H9 (cell line): ENCODE data around the gene PLK2. TPM values are rescaled to one million over a fixed set of nuclear protein-coding genes. Genes with fewer than 3 reads are reported as not detected.

Experiments
- DNase-seq: peaks from one replicate; pipeline ENCODE4 v3.0.0-alpha.2; 2017
- H2AFZ ChIP-seq: one replicate; pipeline ENCODE4 v1.6.1; 2013; ENCODE audit warnings: mild to moderate bottlenecking, low read length, control low read depth, moderate library complexity
- H2AK5ac ChIP-seq: 2 replicates; pipeline ENCODE4 v1.6.1; 2013; ENCODE audit warnings: low read length, control low read depth, mixed read lengths; ENCODE audit not compliant: insufficient read length
- H2BK120ac ChIP-seq: one replicate; pipeline ENCODE4 v1.6.1; 2013; ENCODE audit warnings: low read depth, mild to moderate bottlenecking, low read length, control low read depth, inconsistent platforms; ENCODE audit not compliant: poor library complexity, severe bottlenecking
- H2BK12ac ChIP-seq: 2 replicates; pipeline ENCODE4 v1.6.1; 2013; ENCODE audit warnings: low read length, control low read depth, mixed read lengths, low read depth; ENCODE audit not compliant: insufficient read length
- H2BK15ac ChIP-seq: 2 replicates; pipeline ENCODE4 v1.6.1; 2013; ENCODE audit warnings: low read depth, low read length, control low read depth
- H2BK20ac ChIP-seq: one replicate; pipeline ENCODE4 v1.6.1; 2013; ENCODE audit warnings: low read depth, mild to moderate bottlenecking, low read length, control low read depth, inconsistent platforms; ENCODE audit not compliant: poor library complexity, severe bottlenecking
- H2BK5ac ChIP-seq: 2 replicates; pipeline ENCODE4 v1.6.1; 2013; ENCODE audit warnings: low read length, control low read depth, mixed read lengths; ENCODE audit not compliant: insufficient read length
- H3K14ac ChIP-seq: 2 replicates; pipeline ENCODE4 v1.6.1; 2013; ENCODE audit warnings: low read length, control low read depth; ENCODE audit not compliant: insufficient read depth
- H3K18ac ChIP-seq: 2 replicates; pipeline ENCODE4 v1.6.1; 2013; ENCODE audit warnings: low read depth, mild to moderate bottlenecking, mixed read lengths, low read length, control low read depth; ENCODE audit not compliant: insufficient read length
- H3K23ac ChIP-seq: 2 replicates; pipeline ENCODE4 v1.6.1; 2013; ENCODE audit warnings: low read length, control low read depth, mixed read lengths, low read depth; ENCODE audit not compliant: insufficient read length
- H3K23me2 ChIP-seq: 2 replicates; pipeline ENCODE4 v1.6.1; 2013; ENCODE audit warnings: low read depth, mild to moderate bottlenecking, mixed read lengths, low read length, control low read depth; ENCODE audit not compliant: insufficient read length, poor library complexity, severe bottlenecking
- H3K27ac ChIP-seq: 2 replicates; pipeline ENCODE4 v1.5.1; 2013; ENCODE audit warnings: low read length, control low read depth, mixed read lengths, low read depth; ENCODE audit not compliant: insufficient read length
- H3K27me3 ChIP-seq: 2 replicates; pipeline ENCODE4 v1.6.1; 2013; ENCODE audit warnings: low read length, control low read depth, inconsistent platforms; ENCODE audit not compliant: insufficient read depth
- H3K4ac ChIP-seq: 2 replicates; pipeline ENCODE4 v1.6.1; 2013; ENCODE audit warnings: low read depth, mild to moderate bottlenecking, control low read depth, inconsistent platforms, low read length, moderate library complexity
- H3K4me1 ChIP-seq: 2 replicates; pipeline ENCODE4 v1.6.1; 2013; ENCODE audit warnings: low read length, control low read depth, inconsistent platforms; ENCODE audit not compliant: insufficient read depth
- H3K4me2 ChIP-seq: 2 replicates; pipeline ENCODE4 v1.6.1; 2013; ENCODE audit warnings: low read length, control low read depth, mixed read lengths; ENCODE audit not compliant: insufficient read length, insufficient read depth
- H3K56ac ChIP-seq: 2 replicates; pipeline ENCODE4 v1.6.1; 2013; ENCODE audit warnings: low read depth, mild to moderate bottlenecking, mixed read lengths, low read length, control low read depth; ENCODE audit not compliant: insufficient read length
- H3K79me1 ChIP-seq: 2 replicates; pipeline ENCODE4 v1.6.1; 2013; ENCODE audit warnings: low read depth, mild to moderate bottlenecking, moderate library complexity, low read length, control low read depth, inconsistent platforms; ENCODE audit not compliant: insufficient read depth, poor library complexity, severe bottlenecking
- H3K79me2 ChIP-seq: 2 replicates; pipeline ENCODE4 v1.6.1; 2013; ENCODE audit warnings: low read length, control low read depth, inconsistent platforms; ENCODE audit not compliant: insufficient read depth
- H3K9ac ChIP-seq: 2 replicates; pipeline ENCODE4 v1.6.1; 2013; ENCODE audit warnings: low read length, control low read depth, mixed read lengths; ENCODE audit not compliant: insufficient read length; ENCODE audit errors: extremely low read depth
- H3K9me3 ChIP-seq: one replicate; pipeline ENCODE4 v1.6.1; 2013; ENCODE audit warnings: low read depth, low read length, inconsistent platforms; ENCODE audit not compliant: control insufficient read depth
- H3T11ph ChIP-seq: one replicate; pipeline ENCODE4 v1.6.1; 2013; ENCODE audit warnings: mild to moderate bottlenecking, low read length, control low read depth, inconsistent platforms
- H4K20me1 ChIP-seq: one replicate; pipeline ENCODE4 v1.6.1; 2013; ENCODE audit not compliant: control insufficient read depth, insufficient read length, insufficient read depth
- H4K5ac ChIP-seq: 2 replicates; pipeline ENCODE4 v1.6.1; 2013; ENCODE audit warnings: low read depth, mild to moderate bottlenecking, mixed read lengths, low read length, control low read depth; ENCODE audit not compliant: insufficient read length
- H4K8ac ChIP-seq: replicated peaks from 2 replicates; pipeline ENCODE4 v1.6.1; 2013; ENCODE audit warnings: low read length, control low read depth, mixed read lengths, low read depth; ENCODE audit not compliant: insufficient read length
- H4K91ac ChIP-seq: 2 replicates; pipeline ENCODE4 v1.6.1; 2013; ENCODE audit warnings: low read depth, mild to moderate bottlenecking, moderate library complexity, mixed read lengths, low read length, control low read depth; ENCODE audit not compliant: insufficient read length
- H3K27ac Mint-ChIP-seq, 3 experiments: 2 replicates in 2 of 3; 3 replicates in 1 of 3; pipeline ENCODE4 v1.8.0; 2020 to 2021; ENCODE audit warnings: mixed read lengths in 3 of 3, mild to moderate bottlenecking in 1 of 3, moderate library complexity in 1 of 3
- H3K27me3 Mint-ChIP-seq: 2 replicates; pipeline ENCODE4 v1.8.0; 2021; ENCODE audit warnings: low read depth, mild to moderate bottlenecking, moderate library complexity, mixed read lengths
- H3K36me3 Mint-ChIP-seq, 3 experiments: 2 replicates in 2 of 3; 3 replicates in 1 of 3; pipeline ENCODE4 v1.8.0; 2020 to 2021; ENCODE audit warnings: low read depth in 3 of 3, mixed read lengths in 3 of 3; ENCODE audit not compliant: insufficient read depth in 1 of 3
- H3K4me1 Mint-ChIP-seq, 2 experiments: 2 replicates each; pipeline ENCODE4 v1.8.0; 2020; ENCODE audit warnings: mixed read lengths in 2 of 2
- H3K4me3 Mint-ChIP-seq, 2 experiments: 2 replicates in 1 of 2; 3 replicates in 1 of 2; pipeline ENCODE4 v1.8.0; 2020 to 2021; ENCODE audit warnings: mild to moderate bottlenecking in 2 of 2, mixed read lengths in 2 of 2, moderate library complexity in 1 of 2
- H3K9me3 Mint-ChIP-seq, 2 experiments: 2 replicates in 1 of 2; 3 replicates in 1 of 2; pipeline ENCODE4 v1.8.0; 2020; ENCODE audit warnings: mild to moderate bottlenecking in 2 of 2, mixed read lengths in 2 of 2, moderate library complexity in 1 of 2
- WGBS: extraction: QIAGEN DNeasy Blood & Tissue Kit; methylation state at CpG from one replicate; pipeline ENCODE4 v1.1.7; 2013; ENCODE audit warnings: missing lambda C conversion rate, low lambda C conversion rate, mixed read lengths; ENCODE audit not compliant: insufficient read length; ENCODE audit errors: extremely low coverage; 5-methylcytosine and 5-hydroxymethylcytosine counted together
- total RNA-seq: library from RNA; stranded (reverse); gene quantifications from 2 replicates; pipeline ENCODE4 v1.2.1, GENCODE V29; 2021
- TF ChIP-seq, protein P1 (sequence below): fragments of 200-600 bp; sonication (generic); conservative IDR thresholded peaks from 3 replicates; pipeline ENCODE4 v1.8.0; 2021; ENCODE audit warnings: antibody characterized with exemption, mild to moderate bottlenecking

The PLK2 gene
- total RNA-seq, 1 experiment from 2014 or later: 26.2 TPM

DNA sequence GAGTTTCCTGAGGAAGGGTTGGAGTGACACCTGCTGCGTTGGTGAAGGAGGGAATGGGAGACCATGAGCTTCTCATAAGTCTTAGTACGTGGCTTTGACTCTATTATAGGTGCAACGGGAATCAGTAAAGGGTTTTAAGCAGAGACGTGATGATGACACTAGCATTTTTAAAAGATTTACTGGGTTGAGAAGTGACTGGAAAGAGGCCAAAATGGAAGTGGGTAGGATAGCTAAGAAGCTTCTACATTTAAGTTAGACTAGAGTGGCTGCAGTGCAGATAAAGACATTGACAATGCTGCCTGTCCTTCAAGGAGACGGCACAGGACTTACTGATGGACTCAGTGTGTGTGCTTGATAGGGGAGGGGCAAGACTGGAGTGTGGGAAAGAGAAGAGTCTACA lies 37.5 kb upstream of the PLK2 start:
- Mint-ChIP-seq H3K27me3 (no peaks in the 10 kb centered on the region), H3K4me3 (no peak overlapping the region), H3K4me1 (peaks cover 18 to 19% of the 10 kb centered on the region in 2 experiments), H3K27ac (peak overlapping the region in 1 of 3 experiments; percentile 78; a peak in 2 of 7 replicates), H3K36me3 (no peaks in the 10 kb centered on the region), H3K9me3 (no peaks in the 10 kb centered on the region)
- Histone ChIP-seq H3K23ac (no peak overlapping the region), H2BK15ac (no peak overlapping the region), H3K4me1 (0 out of 2 replicates have a peak, but pooled peaks cover 2% of the 10 kb centered on the region), H3K9me3 (no peaks in the 10 kb centered on the region), H3K18ac (no peak overlapping the region), H4K8ac (no peak overlapping the region), H3K9ac (no peak overlapping the region), H3T11ph (no peak overlapping the region), H2AK5ac (no peak overlapping the region), H3K4ac (no peak overlapping the region), H3K56ac (no peak overlapping the region), H4K20me1 (no peaks in the 10 kb centered on the region), H3K14ac (no peak overlapping the region), H4K5ac (no peak overlapping the region), H2BK5ac (no peak overlapping the region), H2BK20ac (no peak overlapping the region), H3K79me2 (no peaks in the 10 kb centered on the region), H2BK120ac (no peak overlapping the region), H3K4me2 (no peak overlapping the region), H2AFZ (no peak overlapping the region), H3K79me1 (no peaks in the 10 kb centered on the region), H4K91ac (no peak overlapping the region), H3K23me2 (no peaks in the 10 kb centered on the region), H3K27ac (no peak overlapping the region), H3K27me3 (no peaks in the 10 kb centered on the region), H2BK12ac (no peak overlapping the region)
- no peak for DNase-seq
- no CpG with 5 or more reads among the region's 5 CpGs for WGBS
- TF ChIP-seq, protein P1, sequence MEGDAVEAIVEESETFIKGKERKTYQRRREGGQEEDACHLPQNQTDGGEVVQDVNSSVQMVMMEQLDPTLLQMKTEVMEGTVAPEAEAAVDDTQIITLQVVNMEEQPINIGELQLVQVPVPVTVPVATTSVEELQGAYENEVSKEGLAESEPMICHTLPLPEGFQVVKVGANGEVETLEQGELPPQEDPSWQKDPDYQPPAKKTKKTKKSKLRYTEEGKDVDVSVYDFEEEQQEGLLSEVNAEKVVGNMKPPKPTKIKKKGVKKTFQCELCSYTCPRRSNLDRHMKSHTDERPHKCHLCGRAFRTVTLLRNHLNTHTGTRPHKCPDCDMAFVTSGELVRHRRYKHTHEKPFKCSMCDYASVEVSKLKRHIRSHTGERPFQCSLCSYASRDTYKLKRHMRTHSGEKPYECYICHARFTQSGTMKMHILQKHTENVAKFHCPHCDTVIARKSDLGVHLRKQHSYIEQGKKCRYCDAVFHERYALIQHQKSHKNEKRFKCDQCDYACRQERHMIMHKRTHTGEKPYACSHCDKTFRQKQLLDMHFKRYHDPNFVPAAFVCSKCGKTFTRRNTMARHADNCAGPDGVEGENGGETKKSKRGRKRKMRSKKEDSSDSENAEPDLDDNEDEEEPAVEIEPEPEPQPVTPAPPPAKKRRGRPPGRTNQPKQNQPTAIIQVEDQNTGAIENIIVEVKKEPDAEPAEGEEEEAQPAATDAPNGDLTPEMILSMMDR: no peak
